ENCODE results near the gene TUBGCP4.
"Not testable (repeated sequence)": the region's sequence is repeated elsewhere in the genome, so short reads cannot be mapped to it uniquely, and the experiment has no call there.

The TUBGCP4 gene, protein sequence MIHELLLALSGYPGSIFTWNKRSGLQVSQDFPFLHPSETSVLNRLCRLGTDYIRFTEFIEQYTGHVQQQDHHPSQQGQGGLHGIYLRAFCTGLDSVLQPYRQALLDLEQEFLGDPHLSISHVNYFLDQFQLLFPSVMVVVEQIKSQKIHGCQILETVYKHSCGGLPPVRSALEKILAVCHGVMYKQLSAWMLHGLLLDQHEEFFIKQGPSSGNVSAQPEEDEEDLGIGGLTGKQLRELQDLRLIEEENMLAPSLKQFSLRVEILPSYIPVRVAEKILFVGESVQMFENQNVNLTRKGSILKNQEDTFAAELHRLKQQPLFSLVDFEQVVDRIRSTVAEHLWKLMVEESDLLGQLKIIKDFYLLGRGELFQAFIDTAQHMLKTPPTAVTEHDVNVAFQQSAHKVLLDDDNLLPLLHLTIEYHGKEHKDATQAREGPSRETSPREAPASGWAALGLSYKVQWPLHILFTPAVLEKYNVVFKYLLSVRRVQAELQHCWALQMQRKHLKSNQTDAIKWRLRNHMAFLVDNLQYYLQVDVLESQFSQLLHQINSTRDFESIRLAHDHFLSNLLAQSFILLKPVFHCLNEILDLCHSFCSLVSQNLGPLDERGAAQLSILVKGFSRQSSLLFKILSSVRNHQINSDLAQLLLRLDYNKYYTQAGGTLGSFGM

DNA sequence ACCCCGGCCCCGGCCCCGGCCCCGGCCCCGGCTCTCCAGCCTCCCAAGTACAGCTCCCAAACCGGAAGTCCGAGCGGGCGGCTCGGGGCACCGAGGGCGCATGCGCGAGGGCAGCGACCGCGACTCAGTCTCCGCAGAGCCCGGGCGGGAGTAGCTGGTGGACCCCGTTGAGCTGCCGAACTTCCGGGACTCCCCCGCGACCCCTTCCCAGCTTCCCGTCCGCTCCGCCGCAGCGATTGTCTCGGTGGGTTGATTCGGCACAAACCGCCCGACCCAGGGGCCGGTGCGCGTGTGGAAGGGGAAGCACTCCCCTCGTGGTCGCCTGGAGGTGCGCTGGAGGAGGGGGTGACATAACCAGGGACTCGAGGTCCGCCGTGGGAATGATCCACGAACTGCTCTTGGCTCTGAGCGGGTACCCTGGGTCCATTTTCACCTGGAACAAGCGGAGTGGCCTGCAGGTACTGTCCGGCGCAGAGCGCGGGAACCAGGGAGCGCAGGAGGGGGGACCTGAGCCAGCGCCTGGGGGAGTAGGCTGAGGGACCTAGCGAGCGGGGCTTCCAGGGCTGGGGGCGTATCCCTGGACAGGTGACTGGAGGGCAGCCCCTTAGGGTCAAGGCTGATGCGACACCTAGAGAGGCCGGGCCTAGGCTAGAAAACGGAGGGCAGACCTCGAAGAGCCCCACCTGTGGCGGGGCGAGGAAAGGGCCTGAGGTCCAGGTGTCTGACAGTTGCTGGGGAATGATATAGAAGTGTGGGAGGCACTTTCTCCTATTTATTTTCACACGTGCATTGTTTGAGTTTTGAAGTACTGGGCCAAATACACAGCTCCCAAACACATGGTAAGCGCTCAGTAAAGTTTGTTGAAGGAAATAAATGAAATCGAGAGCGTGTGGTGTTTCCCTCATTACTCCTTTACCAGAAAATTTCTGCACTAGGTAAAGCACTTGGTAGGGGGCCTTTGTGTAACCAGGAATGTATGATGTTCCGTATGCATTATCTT, at the start of gene TUBGCP4, which contains the start of gene ZSCAN29:
Gene TUBGCP4 (plus strand): TSS at position 127 of the 1,000 bp plus-strand sequence. CDS start 254 bp downstream, at position 381.
Gene ZSCAN29 (minus strand): TSS at position 69 of the 1,000 bp plus-strand sequence. CDS start 1,130 bp downstream, outside the sequence.
- peak; percentile 81 for DNase-seq

DNA sequence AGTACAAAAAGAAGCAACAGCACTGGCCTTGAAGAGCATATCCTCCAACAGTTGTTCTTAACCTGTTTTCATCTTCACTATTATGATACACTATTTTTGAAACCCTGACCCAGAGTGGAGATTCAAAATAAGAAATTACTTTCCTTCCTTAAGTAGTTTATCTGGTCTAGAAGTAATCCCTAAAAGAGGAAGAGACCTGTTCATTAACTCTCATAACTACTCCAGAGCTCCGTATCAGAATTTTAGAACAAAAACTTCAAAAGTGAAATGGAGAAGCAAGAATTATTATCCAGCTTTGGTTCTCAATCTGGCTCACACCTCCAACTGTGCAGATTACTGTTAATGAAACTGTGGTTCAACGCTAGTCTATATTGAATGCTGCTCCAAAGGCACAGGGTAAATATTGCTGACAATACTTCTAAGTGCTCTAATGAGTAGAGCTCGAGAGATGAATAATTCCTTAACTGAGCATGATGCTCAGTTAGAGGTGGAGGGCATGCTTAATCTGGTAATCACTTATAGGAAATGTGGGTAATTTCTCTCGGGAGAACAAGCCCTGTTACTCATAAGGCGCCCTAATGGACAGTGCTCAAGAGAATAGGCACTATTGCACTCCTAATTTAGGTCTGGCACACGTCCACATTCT, 45.7 kb upstream of the TUBGCP4 start:
- DNase-seq, result no peak

DNA sequence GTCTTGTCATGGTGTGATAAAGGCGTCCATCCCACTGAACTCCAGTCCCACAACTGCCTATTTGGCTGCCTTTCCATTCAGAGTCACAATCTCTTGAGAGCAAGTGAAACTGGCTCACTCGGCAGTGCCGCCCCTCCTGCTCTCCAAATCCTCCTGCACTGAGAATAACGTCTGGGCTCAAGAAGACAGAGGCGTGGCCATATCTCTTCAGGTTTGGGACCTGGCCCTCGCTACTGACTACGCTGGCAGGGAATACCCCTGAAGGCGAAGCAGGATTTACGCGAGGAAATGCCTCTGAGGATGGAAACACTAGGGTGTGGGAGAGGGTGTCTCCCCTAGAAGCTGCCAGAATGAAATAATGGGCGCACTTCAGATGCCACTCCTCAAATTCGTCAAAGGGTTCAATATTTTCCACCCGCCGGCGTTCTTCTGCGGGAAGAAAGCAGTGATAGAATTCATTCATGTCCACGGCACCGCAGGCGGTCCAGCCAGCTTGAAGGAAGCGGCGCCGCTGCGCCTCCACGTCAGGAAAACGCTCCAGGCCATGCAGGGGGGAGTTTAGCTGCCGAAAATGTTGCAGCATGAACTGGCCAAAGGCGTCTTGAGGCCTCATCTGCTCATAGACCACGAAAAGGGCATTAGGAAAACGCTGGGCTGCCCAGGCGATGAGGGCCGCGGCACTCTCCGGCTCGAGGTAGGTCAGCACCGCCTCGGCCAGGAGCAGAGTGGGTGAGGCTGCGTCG, 41.5 kb upstream of the TUBGCP4 start:
- DNase-seq, result peak; percentile 5

DNA sequence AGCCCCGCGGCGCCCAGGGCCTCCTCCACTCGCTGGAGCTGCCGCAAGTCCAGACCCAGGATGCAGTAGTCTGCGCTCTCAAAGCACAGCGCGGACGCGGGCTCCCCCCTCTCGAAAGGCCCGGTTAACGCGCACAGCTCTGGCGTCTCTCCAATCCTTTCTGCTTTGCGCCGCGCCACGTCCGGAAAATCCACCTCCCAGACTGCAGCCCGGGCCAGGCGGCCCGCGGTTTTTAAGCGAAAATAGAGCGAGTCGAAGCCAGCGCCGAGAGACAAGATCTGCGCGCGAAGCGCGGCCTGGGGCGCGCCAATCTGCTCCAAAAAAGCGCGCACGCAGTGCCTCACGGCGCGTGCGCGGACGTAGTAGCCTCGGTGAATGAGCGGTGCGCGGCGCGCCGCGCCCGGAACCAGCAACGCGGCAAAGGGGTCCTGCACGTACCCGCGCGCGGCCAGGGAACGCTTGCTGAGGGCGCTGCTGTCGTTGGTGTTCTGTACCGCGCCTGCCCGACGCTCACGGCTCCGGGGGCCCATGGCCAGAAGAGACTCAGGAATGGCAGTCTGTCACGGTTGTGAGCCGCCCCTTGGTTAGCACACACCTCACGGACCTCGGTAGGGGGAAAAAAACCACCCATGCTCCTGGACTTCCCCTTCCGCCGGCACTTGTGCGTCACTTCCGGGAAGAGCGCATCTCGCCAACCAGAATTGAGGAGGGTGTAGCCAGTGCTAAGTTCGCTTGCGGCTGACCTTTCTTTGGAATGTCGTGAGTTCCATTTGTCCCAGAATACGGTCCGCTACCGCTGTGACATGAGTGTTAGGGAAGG, 40.7 kb upstream of the TUBGCP4 start, which contains the start of gene LCMT2:
Gene LCMT2 (minus strand): TSS at position 614 of the 820 bp plus-strand sequence. CDS start 84 bp downstream, at position 530.
- peak; percentile 94 for DNase-seq

DNA sequence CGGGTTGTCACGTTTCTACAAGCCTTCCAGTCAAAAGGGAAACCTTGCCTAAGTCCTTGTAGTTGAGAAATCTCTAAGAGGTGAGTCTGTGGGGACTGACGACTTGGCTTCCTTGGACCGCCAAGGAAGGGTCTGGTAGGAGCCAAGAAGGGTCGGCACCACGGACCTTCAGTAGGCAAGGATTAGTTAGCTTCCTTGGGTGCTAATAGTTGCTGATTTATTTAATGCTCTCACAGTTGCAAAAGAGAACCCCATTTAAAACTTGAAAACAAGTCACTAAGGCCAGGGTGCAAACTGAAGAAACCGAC, 40.2 kb upstream of the TUBGCP4 start:
- DNase-seq, result no peak

DNA sequence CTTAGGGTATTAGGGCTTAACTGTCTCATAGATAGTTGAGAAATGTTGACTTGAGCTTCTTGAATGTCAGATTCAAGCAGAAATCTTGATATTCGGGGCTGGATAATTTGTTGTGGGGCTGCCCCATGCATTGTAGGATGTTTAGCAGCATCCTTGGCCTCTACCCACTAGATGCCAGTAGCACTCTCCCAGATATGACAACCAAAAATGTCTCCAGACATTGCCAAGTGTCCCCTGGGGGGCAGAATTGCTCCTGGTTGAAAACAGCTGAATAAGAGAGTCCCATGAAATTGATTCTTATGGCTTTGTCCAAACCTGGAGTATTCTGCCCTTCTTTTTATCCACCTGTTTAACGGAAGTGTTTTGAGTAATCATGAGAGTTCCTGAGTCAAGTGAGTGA, 24.6 kb upstream of the TUBGCP4 start:
- no peak for DNase-seq

DNA sequence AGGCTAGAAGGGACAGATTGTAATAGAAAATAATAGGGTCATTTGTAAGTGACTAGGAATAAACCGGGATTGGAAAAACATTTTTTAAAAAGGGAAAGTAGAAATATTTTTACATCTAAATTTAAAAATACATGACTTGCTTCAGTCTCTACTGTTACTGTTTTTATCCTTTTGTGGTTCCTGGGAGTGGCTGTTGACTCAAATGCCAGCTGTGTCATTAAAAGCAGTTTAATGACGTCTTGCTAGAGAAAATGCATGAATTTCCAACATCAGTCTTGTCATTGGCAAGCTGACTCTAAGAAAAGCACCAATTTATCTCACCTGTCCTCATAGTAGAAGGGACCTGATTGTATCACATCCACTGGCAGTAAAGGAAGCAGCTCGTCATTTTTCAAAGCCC, 23.8 kb upstream of the TUBGCP4 start:
- no peak for DNase-seq

DNA sequence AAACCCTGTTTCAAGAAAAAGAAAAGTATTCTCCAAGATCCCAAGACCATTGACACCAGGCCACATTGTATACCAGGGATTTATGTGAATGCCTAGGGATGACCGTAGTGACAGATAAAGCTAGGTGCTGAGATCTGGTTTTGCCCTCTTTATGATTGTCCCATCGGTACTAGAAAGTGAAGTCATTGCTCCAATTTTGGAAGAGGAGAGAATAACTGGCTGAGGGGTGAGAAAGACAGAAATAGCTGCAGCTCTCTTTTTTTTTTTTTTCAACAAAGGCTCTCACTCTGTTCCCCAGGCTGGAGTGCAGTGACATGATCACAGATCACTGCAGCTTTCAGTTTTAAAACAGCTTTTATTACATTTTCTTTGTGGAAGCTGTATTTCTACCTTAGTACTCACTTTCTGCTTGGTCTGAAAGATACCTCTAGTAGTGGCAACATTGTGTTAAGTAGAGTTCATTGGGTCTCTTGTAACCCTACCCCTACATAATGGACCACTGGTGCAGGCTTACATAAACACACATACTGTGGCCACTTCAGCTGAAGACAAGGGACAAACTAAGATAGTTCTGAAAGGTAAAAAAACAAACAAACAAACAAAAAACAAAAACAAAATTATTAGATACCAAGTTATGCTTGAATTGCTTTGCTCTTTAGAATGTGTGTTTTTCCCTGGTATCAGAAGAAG, 18.1 kb upstream of the TUBGCP4 start:
- DNase-seq, result no peak

DNA sequence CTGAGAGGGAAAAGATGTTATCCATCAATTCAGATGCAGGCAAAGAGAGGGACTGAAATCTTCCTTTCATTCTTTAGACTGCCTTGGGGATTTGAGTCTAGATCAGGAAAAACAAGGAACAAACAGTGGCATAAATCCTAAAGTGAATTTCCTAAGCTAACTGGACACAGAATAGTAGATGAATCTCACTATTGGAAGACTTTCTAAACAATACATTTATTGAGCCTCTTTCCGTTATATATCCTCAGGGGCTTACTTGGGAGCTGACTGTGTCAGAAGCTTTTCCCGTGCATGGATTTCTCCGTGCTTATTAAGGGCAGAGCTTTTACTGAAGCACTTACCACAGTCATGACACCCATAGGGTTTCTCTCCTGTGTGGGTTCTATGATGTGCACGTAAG, 10.1 kb upstream of the TUBGCP4 start:
- DNase-seq, result no peak

DNA sequence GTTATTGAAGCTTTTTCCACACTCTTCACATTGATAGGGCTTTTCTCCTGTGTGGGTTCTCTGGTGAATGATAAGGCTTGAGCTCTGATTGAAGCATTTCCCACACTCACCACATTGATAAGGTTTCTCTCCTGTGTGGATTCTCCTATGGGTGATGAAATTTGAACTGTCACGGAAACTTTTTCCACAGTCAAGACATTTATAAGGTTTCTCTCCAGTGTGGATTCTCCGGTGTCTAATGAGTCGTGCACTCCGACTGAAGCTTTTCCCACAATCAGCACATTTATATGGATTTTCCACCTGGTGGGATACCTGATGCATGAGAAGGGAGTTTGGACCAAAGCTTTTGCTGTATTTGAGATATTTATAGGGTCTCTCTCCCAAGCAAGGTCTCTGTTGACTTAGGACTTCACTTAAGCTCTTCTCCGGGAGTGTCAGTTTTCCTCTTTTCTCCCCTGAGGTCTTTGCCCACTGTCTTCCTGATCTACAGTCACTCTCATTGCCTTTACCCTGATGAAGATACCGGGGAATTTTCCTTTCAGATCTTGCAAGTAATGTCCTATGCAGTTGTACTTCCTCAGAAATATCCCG, 9.5 kb upstream of the TUBGCP4 start:
- DNase-seq, result no peak

DNA sequence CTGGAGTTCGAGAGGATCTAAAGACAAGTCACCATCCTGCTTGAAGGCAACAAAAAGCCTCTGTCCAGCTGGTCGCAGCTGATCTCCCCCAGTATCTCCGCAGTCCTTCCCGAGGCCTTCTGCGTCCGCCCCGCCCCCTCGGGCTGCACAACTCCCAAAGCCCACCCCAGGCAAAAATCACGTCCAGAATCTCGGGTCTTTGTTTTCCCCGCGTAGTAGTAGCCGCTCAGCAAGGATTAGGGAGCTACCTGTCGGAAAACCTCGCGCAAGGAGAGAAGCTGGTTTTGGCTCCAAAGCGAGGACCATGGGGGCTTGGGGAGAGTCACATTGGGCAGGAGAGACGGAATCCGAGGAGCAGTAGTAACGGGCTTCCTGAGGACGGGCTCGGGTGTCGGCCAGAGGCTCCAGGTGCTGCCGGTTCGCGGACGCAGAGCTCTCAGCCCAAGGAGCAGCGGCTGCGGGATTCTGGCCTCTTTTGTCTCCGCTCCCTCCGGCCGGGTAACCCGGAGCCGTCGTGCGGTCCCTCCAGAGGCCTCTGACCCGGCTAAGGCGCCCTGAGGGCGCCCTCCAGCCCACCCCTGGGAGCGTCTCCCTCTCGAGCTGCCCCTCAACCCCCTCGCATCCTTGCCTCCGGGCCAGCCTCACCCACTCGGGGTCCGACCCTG, 459 bp upstream of the TUBGCP4 start:
- no peak for DNase-seq

DNA sequence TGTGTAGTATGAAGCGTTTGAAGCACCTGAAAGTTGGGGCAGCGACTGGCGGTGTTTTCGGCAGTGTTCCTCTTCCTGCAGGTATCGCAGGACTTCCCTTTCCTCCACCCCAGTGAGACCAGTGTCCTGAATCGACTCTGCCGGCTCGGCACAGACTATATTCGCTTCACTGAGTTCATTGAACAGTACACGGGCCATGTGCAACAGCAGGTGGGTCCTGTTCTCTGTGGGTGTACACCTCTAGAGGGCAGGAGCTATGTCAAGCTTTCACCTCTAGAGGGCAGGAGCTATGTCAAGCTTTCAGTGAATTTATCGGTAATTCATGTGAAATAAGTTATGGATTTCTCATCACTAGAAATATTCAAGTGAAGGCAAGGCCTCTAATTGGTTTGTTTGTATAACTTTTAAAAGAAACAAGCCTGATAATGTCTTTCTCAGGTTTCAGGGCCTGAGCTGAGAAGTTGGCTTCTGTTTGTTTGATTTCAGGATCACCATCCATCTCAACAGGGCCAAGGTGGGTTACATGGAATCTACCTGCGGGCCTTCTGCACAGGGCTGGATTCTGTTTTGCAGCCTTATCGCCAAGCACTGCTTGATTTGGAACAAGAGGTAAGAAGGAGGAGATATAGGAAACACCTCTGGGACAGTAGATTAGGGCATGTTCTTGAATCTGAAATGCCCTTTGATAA, 5.3 kb downstream of the TUBGCP4 start:
- peak; percentile 56 for DNase-seq

DNA sequence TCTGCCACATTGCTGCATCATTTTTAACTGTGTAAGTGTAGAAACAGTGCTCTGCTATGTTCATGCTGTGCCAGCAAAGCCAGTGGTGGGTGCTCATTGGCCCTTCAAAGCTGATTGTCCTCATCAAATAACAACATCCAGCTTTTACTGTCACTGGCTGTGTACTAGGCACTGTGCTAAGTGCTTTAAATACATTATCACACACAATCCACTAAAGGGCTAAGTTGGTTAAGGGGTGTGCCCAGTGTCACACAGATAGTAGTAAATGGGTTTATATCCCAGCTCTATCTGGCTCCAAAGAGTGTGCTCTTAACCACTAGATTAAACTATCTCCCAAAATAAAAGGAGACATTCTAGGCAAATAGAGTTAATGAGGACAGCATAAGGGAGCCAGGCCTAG, 7.7 kb downstream of the TUBGCP4 start:
- DNase-seq, result no peak

DNA sequence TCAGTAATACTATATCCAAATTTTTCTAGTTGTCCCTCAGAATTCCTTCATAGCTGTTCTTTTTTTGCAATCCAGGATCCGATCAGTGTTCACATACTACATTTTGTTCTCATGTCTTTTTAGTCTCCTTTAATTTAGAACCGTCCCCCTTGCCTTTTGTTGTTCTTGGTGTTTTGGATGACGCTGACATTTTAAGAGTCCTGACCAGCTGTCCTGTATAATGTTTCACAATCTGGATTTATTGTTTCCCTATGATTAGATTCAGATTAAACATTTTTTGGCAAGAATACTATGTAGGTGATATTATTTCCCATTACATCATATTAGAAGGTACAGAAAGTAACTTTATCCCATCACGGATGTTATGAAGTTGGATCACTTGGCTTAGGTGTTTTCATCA, 11.4 kb downstream of the TUBGCP4 start:
- DNase-seq, result no peak

DNA sequence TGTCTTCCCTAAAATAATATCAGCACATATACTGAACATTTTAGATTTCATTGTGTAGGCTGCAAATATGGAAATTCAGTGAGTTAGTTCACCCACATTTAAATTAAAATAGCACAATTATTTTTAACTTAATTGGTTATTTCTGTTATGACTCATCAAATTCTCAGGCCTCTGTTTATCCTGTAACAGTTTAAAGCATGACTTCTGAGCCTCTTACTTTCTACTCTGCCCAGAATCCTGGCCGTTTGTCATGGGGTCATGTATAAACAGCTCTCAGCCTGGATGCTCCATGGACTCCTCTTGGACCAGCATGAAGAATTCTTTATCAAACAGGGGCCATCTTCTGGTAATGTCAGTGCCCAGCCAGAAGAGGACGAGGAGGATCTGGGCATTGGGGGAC, 12.2 kb downstream of the TUBGCP4 start:
- no peak for DNase-seq

DNA sequence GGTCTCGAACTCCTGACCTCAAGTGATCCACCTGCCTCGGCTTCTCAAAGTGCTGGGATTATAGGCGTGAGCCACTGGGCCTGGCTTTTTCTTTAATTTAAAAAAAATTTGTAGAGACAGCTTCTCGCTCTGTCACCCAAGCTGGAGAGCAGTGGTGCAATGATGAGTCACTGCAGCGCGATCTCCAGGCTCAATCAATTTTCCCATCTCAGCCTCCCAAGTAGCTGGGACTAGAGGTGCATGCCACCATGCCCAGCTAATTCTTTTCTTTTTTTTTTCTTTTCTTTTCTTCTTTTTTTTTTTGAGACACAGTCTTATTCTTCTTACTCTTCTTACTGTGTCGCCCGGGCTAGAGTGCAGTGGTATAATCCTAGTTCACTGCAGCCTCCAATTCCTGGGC, 19.8 kb downstream of the TUBGCP4 start:
- no peak for DNase-seq

DNA sequence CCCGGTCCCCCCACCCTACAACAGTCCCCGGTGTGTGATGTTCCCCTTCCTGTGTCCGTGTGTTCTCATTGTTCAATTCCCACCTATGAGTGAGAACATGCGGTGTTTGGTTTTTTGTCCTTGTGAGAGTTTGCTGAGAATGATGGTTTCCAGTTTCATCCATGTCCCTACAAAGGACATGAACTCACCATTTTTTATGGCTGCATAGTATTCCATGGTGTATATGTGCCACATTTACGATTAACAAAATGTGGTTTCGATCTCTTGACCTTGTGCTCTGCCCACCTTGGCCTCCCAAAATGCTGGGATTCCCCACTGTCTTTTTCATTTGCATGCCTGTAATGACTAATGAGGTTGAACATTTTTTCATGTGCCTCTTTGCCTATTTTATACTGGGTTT, 22.7 kb downstream of the TUBGCP4 start:
- not testable (repeated sequence) for DNase-seq

DNA sequence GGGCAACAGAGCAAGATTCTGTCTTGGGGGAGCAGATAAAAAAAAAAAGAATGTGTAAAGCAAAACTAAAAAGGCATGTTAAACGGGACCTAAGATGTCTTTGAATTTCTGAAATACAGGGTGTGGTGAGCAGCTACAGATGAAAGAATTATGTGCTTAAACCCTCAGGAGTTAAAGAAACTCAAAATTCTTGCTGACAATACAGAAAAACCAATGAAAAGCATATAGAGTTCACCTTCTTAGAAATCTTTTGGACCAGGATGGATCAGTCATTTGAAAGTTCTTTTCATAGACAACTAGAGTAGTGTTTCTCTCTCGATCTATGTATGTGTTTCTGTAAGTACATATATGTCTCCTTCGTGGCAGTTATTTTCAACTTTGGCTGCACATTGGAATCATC, 31.4 kb downstream of the TUBGCP4 start:
- DNase-seq, result no peak

DNA sequence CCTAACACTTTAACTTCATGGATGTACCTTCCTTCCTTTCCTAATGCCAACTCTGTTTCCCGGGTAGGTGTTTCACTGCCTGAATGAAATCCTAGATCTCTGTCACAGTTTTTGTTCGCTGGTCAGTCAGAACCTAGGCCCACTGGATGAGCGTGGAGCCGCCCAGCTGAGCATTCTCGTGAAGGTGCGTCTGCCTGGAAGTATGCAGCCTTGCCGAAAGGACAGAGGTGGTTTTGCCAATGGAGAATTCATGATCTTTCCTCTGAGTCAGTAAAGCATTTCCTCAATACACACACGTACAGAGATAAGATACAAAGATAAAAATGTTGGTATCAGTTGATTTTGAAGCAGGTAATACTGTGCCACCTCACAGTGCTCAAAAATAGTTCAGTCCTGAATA, 32.7 kb downstream of the TUBGCP4 start:
- DNase-seq, result no peak
